T-cell (primary cell): ENCODE measurements around the gene HUS1B. TPM values are rescaled to one million over a fixed set of nuclear protein-coding genes. Genes with fewer than 3 reads are reported as not detected.
"Not testable (repeated sequence)": the region's sequence is repeated elsewhere in the genome, so short reads cannot be mapped to it uniquely, and the experiment has no call there.

Source experiments
- ATAC-seq, 4 experiments: fragments of 200-7000 bp in 3 of 4; fragments of 150-1000 bp in 1 of 4; cut with Tn5 transposase; replicated peaks in 1 of 4; 1 replicate in 3 of 4; 2 replicates in 1 of 4; pipeline ENCODE4 v1.10.0; 2021; ENCODE audit warnings: moderate library complexity in 3 of 4, mild to moderate bottlenecking in 2 of 4, moderate number of reproducible peaks in 1 of 4
- CTCF ChIA-PET, 2 donors: fragments of 300-600 bp; sonication (Branson Sonifier 250); formaldehyde crosslinking; loops; one replicate each; lab custom pipeline; 2022; ENCODE audit warnings: antibody characterized with exemption in 2 of 2; lab: Charles Lee
- POLR2A ChIA-PET, 2 donors: fragments of 300-600 bp; sonication (Branson Sonifier 250); formaldehyde crosslinking; loops; one replicate each; lab custom pipeline; 2022; ENCODE audit warnings: antibody characterized with exemption in 2 of 2; lab: Charles Lee
- DNase-seq, 35 experiments: peaks; one replicate each; pipeline versions ENCODE4 v3.0.0 to v3.0.0-alpha.2; 2013 to 2023
- H3K27ac ChIP-seq: one replicate; pipeline ENCODE4 v1.5.1; 2013; ENCODE audit warnings: low read length
- H3K27me3 ChIP-seq, 2 experiments: replicated peaks in 1 of 2; 1 replicate in 1 of 2; 2 replicates in 1 of 2; pipeline versions ENCODE4 v1.6.1 to v1.7.0; 2013; ENCODE audit warnings: low read length in 1 of 2, mixed read lengths in 1 of 2; ENCODE audit not compliant: control insufficient read depth in 2 of 2, insufficient read depth in 2 of 2; ENCODE audit errors: extremely low read depth in 1 of 2
- H3K36me3 ChIP-seq, 2 donors: 1 replicate in 1 of 2; 2 replicates in 1 of 2; pipeline versions ENCODE4 v1.6.1 to v1.7.0; 2013; ENCODE audit warnings: low read length in 1 of 2; ENCODE audit not compliant: control insufficient read depth in 2 of 2, insufficient read depth in 1 of 2; ENCODE audit errors: extremely low read depth in 1 of 2
- H3K4me1 ChIP-seq, 2 experiments: 1 replicate in 1 of 2; 2 replicates in 1 of 2; pipeline versions ENCODE4 v1.6.1 to v1.7.0; 2013; ENCODE audit warnings: low read length in 2 of 2, mixed read lengths in 1 of 2; ENCODE audit not compliant: insufficient read depth in 2 of 2, control insufficient read depth in 1 of 2; ENCODE audit errors: extremely low read depth in 1 of 2
- H3K4me3 ChIP-seq, 2 donors: 1 replicate in 1 of 2; 2 replicates in 1 of 2; pipeline versions ENCODE4 v1.5.1 to v1.7.0; 2013; ENCODE audit warnings: mild to moderate bottlenecking in 2 of 2, low read length in 1 of 2, moderate library complexity in 1 of 2; ENCODE audit not compliant: control insufficient read depth in 1 of 2; ENCODE audit errors: extremely low read depth in 1 of 2
- H3K9me3 ChIP-seq: 2 replicates; pipeline ENCODE4 v1.7.0; 2013
- H3K27ac Mint-ChIP-seq, 2 donors: one replicate each; pipeline ENCODE4 v1.8.0; 2020 to 2021; ENCODE audit warnings: mild to moderate bottlenecking in 2 of 2, mixed read lengths in 2 of 2
- H3K27me3 Mint-ChIP-seq, 2 donors: one replicate each; pipeline ENCODE4 v1.8.0; 2021 to 2022; ENCODE audit warnings: mixed read lengths in 2 of 2
- H3K36me3 Mint-ChIP-seq: one replicate; pipeline ENCODE4 v1.8.0; 2021; ENCODE audit warnings: mixed read lengths
- H3K4me1 Mint-ChIP-seq, 3 donors: one replicate each; pipeline ENCODE4 v1.8.0; 2020 to 2022; ENCODE audit warnings: mixed read lengths in 3 of 3, mild to moderate bottlenecking in 1 of 3
- H3K4me3 Mint-ChIP-seq, 3 donors: one replicate each; pipeline ENCODE4 v1.8.0; 2020 to 2022; ENCODE audit warnings: mild to moderate bottlenecking in 3 of 3, mixed read lengths in 3 of 3, moderate library complexity in 3 of 3
- H3K9me3 Mint-ChIP-seq, 3 donors: one replicate each; pipeline ENCODE4 v1.8.0; 2020 to 2022; ENCODE audit warnings: mixed read lengths in 3 of 3
- WGBS: methylation state at CpG from one replicate; pipeline ENCODE4 v1.1.5; 2013; ENCODE audit warnings: missing lambda C conversion rate; ENCODE audit not compliant: insufficient coverage; 5-methylcytosine and 5-hydroxymethylcytosine counted together
- total RNA-seq, 35 experiments: library from RNA in 6 of 35; stranded (reverse) in 6 of 35; fragments of 120-200 nt in 1 of 35; gene quantifications; one replicate each; pipeline versions ENCODE4 v1.2.1 to v1.2.4 and lab custom pipeline; 2013 to 2026

HUS1B gene
- total RNA-seq, 5 donors from 2014 or later (not counting 1 experiment from before 2014, with no cell fraction given) = 1.7 to 3.8 (median 2.5) TPM

- H3K9me3 Mint-ChIP-seq = no peaks in the 10 kb centered on the region
- H3K27me3 Mint-ChIP-seq = peaks cover 0 to 7% of the 10 kb centered on the region in 2 donors
- H3K4me1 ChIP-seq = no peaks in the 10 kb centered on the region
- H3K4me3 ChIP-seq = no peak overlapping the region
- ATAC-seq (no peak), DNase-seq (no peak)
- H3K9me3 ChIP-seq = no peaks in the 10 kb centered on the region
- ChIA-PET CTCF (interaction anchor here (0.8 to 1.3 kb wide), 2 partner anchors 10 to 12 kb away, joined by 3 read pairs; no protein-coding TSS in a partner anchor), POLR2A (no interaction called here)
- no peak overlapping the region for H3K4me3 Mint-ChIP-seq
- 66% methylated on average over 4 of the region's 4 CpGs for WGBS
- H3K4me1 Mint-ChIP-seq = no peaks in the 10 kb centered on the region
- H3K36me3 ChIP-seq = no peaks in the 10 kb centered on the region
- H3K27ac Mint-ChIP-seq = peak overlapping the region in 1 of 2 donors; percentile 40
- H3K27me3 ChIP-seq = peaks cover 2 to 5% of the 10 kb centered on the region in 2 experiments
- H3K27ac ChIP-seq = no peak overlapping the region
- H3K36me3 Mint-ChIP-seq = no peaks in the 10 kb centered on the region
These were observed 44.3 kb upstream of the HUS1B start for GRCh38 chr6:701215-701614.

- H3K27ac ChIP-seq = no peak overlapping the region
- Mint-ChIP-seq H3K9me3 (no peaks in the 10 kb centered on the region), H3K27me3 (peaks cover 0 to 7% of the 10 kb centered on the region in 2 donors), H3K36me3 (no peaks in the 10 kb centered on the region), H3K27ac (no peak overlapping the region), H3K4me1 (no peaks in the 10 kb centered on the region), H3K4me3 (no peak overlapping the region)
- WGBS = no CpG with 5 or more reads among the region's 3 CpGs
- ATAC-seq (no peak), DNase-seq (no peak)
- POLR2A ChIA-PET = interaction anchor here in 1 of 2 donors (0.6 kb wide), 1 partner anchor 71 kb away, joined by 3 read pairs; no protein-coding TSS in a partner anchor
- no peak overlapping the region for H3K4me3 ChIP-seq
- peaks cover 2 to 3% of the 10 kb centered on the region in 2 experiments for H3K27me3 ChIP-seq
- no peaks in the 10 kb centered on the region for H3K4me1 ChIP-seq
- H3K9me3 ChIP-seq = no peaks in the 10 kb centered on the region
- H3K36me3 ChIP-seq = no peaks in the 10 kb centered on the region
- CTCF ChIA-PET = interaction anchor here (0.6 to 1.0 kb wide), 2 partner anchors 8 to 17 kb away, joined by 3 to 8 read pairs; no protein-coding TSS in a partner anchor
These were observed 43.6 kb upstream of the HUS1B start for GRCh38 chr6:700490-700889.

GRCh38 chr6:699319-699718 lies 42.4 kb upstream of the HUS1B start:
- H3K4me3 Mint-ChIP-seq = no peak overlapping the region
- WGBS = 100% methylated on average over 1 of the region's 6 CpGs
- H3K36me3 ChIP-seq = no peaks in the 10 kb centered on the region
- POLR2A ChIA-PET = no interaction called here
- no peak overlapping the region for H3K27ac Mint-ChIP-seq
- no peak overlapping the region for H3K4me3 ChIP-seq
- peaks cover 2 to 3% of the 10 kb centered on the region in 2 experiments for H3K27me3 ChIP-seq
- no peak overlapping the region for H3K27ac ChIP-seq
- H3K4me1 ChIP-seq = no peaks in the 10 kb centered on the region
- DNase-seq (no peak), ATAC-seq (no peak)
- H3K4me1 Mint-ChIP-seq = no peaks in the 10 kb centered on the region
- H3K9me3 ChIP-seq = no peaks in the 10 kb centered on the region
- CTCF ChIA-PET = interaction anchor here in 1 of 2 donors (1.0 kb wide), 1 partner anchor 16 kb away, joined by 3 read pairs; no protein-coding TSS in a partner anchor
- H3K27me3 Mint-ChIP-seq = peaks cover 0 to 7% of the 10 kb centered on the region in 2 donors
- no peaks in the 10 kb centered on the region for H3K36me3 Mint-ChIP-seq
- no peaks in the 10 kb centered on the region for H3K9me3 Mint-ChIP-seq

GRCh38 chr6:694431-695126 lies 37.7 kb upstream of the HUS1B start:
- H3K4me1 ChIP-seq = peaks cover 8 to 22% of the 10 kb centered on the region in 2 experiments
- H3K27ac ChIP-seq, POLR2A ChIA-PET, H3K4me3 Mint-ChIP-seq, ATAC-seq, DNase-seq, H3K9me3 ChIP-seq, H3K27me3 Mint-ChIP-seq, CTCF ChIA-PET, H3K9me3 Mint-ChIP-seq, H3K27me3 ChIP-seq, H3K36me3 Mint-ChIP-seq, H3K36me3 ChIP-seq, H3K4me3 ChIP-seq, H3K27ac Mint-ChIP-seq: not testable (repeated sequence)
- 95% methylated on average over 32 of the region's 40 CpGs for WGBS
- peaks cover 26 to 31% (median 30%) of the 10 kb centered on the region in 3 donors for H3K4me1 Mint-ChIP-seq

- H3K4me1 Mint-ChIP-seq = peaks cover 26 to 38% (median 30%) of the 10 kb centered on the region in 3 donors
- peak overlapping the region; percentile 91 to 96 (median 93) for H3K4me3 Mint-ChIP-seq
- H3K4me1 ChIP-seq = peaks cover 8 to 24% of the 10 kb centered on the region in 2 experiments
- ATAC-seq (no peak), DNase-seq (no peak)
- no peaks in the 10 kb centered on the region for H3K9me3 ChIP-seq
- CTCF ChIA-PET = no interaction called here
- peaks cover 0 to 3% of the 10 kb centered on the region in 2 experiments for H3K27me3 ChIP-seq
- H3K9me3 Mint-ChIP-seq = no peaks in the 10 kb centered on the region
- WGBS = 98% methylated on average over 7 of the region's 12 CpGs
- POLR2A ChIA-PET = no interaction called here
- H3K27me3 Mint-ChIP-seq = no peaks in the 10 kb centered on the region
- no peak overlapping the region for H3K27ac ChIP-seq
- H3K4me3 ChIP-seq = peak overlapping the region in 1 of 2 donors; percentile 72
- H3K27ac Mint-ChIP-seq = no peak overlapping the region
- peaks cover 9% of the 10 kb centered on the region for H3K36me3 Mint-ChIP-seq
- H3K36me3 ChIP-seq = peaks cover 0 to 9% of the 10 kb centered on the region in 2 donors
These were observed 36.8 kb upstream of the HUS1B start for GRCh38 chr6:693723-694009.

- POLR2A ChIA-PET = interaction anchor here in 1 of 2 donors (0.6 to 0.7 kb wide), 2 partner anchors 90 to 690 kb away, joined by 3 to 7 read pairs; no protein-coding TSS in a partner anchor
- WGBS = 2% methylated on average over 63 of the region's 63 CpGs
- peak within 1 kb of the TSS; percentile 64 for H3K27ac ChIP-seq
- H3K27me3 ChIP-seq = peaks cover 0 to 3% of the 10 kb centered on the region in 2 experiments
- Mint-ChIP-seq H3K27me3 (no peaks in the 10 kb centered on the region), H3K9me3 (no peaks in the 10 kb centered on the region), H3K4me1 (peaks cover 26 to 38% (median 30%) of the 10 kb centered on the region in 3 donors), H3K4me3 (peak within 1 kb of the TSS; percentile 92 to 96 (median 93)), H3K36me3 (peaks cover 9% of the 10 kb centered on the region), H3K27ac (peak within 1 kb of the TSS; percentile 86 to 94)
- peak; percentile 64 to 87 (median 78) for DNase-seq
- H3K36me3 ChIP-seq = peaks cover 0 to 14% of the 10 kb centered on the region in 2 donors
- H3K9me3 ChIP-seq = no peaks in the 10 kb centered on the region
- peaks cover 8 to 28% of the 10 kb centered on the region in 2 experiments for H3K4me1 ChIP-seq
- peak within 1 kb of the TSS; percentile 72 to 93 for H3K4me3 ChIP-seq
- ATAC-seq = peak; percentile 83 to 89 (median 87)
- CTCF ChIA-PET = interaction anchor here (0.6 to 1.0 kb wide), 3 partner anchors 8 to 765 kb away, joined by 3 to 8 read pairs (median 5); no protein-coding TSS in a partner anchor
These were observed 36.2 kb upstream of the HUS1B start, which contains the start of gene EXOC2 for GRCh38 chr6:692858-693722. Gene EXOC2, minus strand, starts transcription at chr6:693139. Its CDS starts 55,321 bp downstream, at chr6:637818.
